Suprapubic skin (tissue), 4 donors: ENCODE data around the gene ARHGAP18. TPM values are rescaled to one million over a fixed set of nuclear protein-coding genes. Genes with fewer than 3 reads are reported as not detected.

ENCODE experiments used
- DNase-seq, 2 donors: peaks; one replicate each; pipeline ENCODE4 v3.0.0-alpha.2; 2019; ENCODE audit warnings: low spot score in 2 of 2
- H3K27ac ChIP-seq: fragments of 200-600 bp; sonication (generic); one replicate; pipeline ENCODE4 v1.5.1; 2019
- H3K27me3 ChIP-seq: fragments of 200-600 bp; sonication (generic); one replicate; pipeline ENCODE4 v1.5.1; 2019
- H3K36me3 ChIP-seq: fragments of 200-600 bp; sonication (generic); one replicate; pipeline ENCODE4 v1.5.1; 2019
- H3K4me1 ChIP-seq: fragments of 200-600 bp; sonication (generic); one replicate; pipeline ENCODE4 v1.5.1; 2019
- H3K4me3 ChIP-seq: fragments of 200-600 bp; sonication (generic); one replicate; pipeline ENCODE4 v1.5.1; 2019; ENCODE audit warnings: mild to moderate bottlenecking
- H3K9me3 ChIP-seq: fragments of 200-600 bp; sonication (generic); one replicate; pipeline ENCODE4 v1.5.1; 2019
- EP300 ChIP-seq: sonication (generic); formaldehyde crosslinking; IDR thresholded peaks from one replicate; pipeline ENCODE4 v1.6.1; 2017; ENCODE audit warnings: antibody characterized with exemption
- POLR2A ChIP-seq, 2 donors: fragments of 450-650 bp; IDR thresholded peaks; one replicate each; pipeline ENCODE4 v1.6.1; 2017; ENCODE audit warnings: antibody characterized with exemption in 2 of 2, mild to moderate bottlenecking in 2 of 2, moderate library complexity in 2 of 2
- POLR2AphosphoS5 ChIP-seq, 3 donors: sonication (generic); formaldehyde crosslinking; IDR thresholded peaks; one replicate each; pipeline ENCODE4 v1.6.1; 2017; ENCODE audit warnings: antibody characterized with exemption in 3 of 3
- WGBS: methylation state at CpG from one replicate; pipeline ENCODE4 v1.1.5; 2018; 5-methylcytosine and 5-hydroxymethylcytosine counted together
- total RNA-seq, 4 donors: library from RNA; depleted of rRNA; stranded (reverse); fragments of >200 nt; gene quantifications; one replicate each; pipeline ENCODE4 v1.1.0, GENCODE V29; 2016
- TF ChIP-seq, protein P1 (sequence below), 2 donors: fragments of 200-600 bp in 1 of 2; fragments of 450-650 bp in 1 of 2; sonication (generic) in 1 of 2; IDR thresholded peaks; one replicate each; pipeline ENCODE4 v1.5.1; 2016 to 2019; ENCODE audit warnings: antibody characterized with exemption in 2 of 2, mild to moderate bottlenecking in 1 of 2, moderate library complexity in 1 of 2

ARHGAP18 gene
- total RNA-seq, 4 donors from 2014 or later: 7.1 to 14.2 (median 11.0) TPM

DNA sequence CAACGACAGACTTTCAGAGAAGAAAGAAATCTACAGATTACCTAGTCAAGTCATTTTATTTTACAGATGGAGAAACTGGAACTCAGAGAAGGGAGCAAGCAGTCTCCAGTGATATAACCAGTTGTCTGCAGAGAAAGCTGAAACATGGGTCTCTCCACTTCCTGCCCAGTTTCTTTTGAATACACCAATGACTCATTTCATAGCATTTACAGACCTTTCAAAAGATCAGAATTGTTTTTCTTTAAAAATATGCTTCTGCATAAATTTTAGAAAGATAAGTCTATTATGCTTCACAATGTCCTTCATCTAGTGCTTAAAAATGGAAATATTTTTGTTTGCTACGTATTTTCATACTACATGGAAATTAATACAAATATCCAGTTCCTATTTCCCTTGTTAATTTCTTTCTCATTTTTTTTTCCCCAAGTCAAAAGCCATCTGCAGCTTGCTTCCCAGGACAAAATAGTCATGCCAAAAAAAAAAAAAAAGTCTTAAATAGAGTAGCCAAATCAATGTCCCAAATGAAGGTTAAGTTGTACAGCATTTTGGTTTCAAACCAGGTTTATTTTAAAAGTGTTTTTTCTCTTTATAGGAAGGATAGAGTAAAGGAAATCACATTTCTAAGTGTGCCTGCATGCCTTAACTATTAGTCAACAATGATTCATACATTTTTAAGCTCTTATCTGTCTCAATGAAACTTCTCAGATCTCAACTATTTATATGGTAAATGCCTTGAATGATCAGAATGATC lies 36.9 kb downstream of the ARHGAP18 start:
- TF ChIP-seq EP300: no peak
- no peak for TF ChIP-seq POLR2A (IDR thresholded peaks at IDR 0.05)
- no peak for TF ChIP-seq POLR2AphosphoS5 (IDR thresholded peaks at IDR 0.05)
- TF ChIP-seq, protein P1, sequence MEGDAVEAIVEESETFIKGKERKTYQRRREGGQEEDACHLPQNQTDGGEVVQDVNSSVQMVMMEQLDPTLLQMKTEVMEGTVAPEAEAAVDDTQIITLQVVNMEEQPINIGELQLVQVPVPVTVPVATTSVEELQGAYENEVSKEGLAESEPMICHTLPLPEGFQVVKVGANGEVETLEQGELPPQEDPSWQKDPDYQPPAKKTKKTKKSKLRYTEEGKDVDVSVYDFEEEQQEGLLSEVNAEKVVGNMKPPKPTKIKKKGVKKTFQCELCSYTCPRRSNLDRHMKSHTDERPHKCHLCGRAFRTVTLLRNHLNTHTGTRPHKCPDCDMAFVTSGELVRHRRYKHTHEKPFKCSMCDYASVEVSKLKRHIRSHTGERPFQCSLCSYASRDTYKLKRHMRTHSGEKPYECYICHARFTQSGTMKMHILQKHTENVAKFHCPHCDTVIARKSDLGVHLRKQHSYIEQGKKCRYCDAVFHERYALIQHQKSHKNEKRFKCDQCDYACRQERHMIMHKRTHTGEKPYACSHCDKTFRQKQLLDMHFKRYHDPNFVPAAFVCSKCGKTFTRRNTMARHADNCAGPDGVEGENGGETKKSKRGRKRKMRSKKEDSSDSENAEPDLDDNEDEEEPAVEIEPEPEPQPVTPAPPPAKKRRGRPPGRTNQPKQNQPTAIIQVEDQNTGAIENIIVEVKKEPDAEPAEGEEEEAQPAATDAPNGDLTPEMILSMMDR (IDR thresholded peaks at IDR 0.05): no peak
- H3K4me3 ChIP-seq: no peak overlapping the region
- H3K36me3 ChIP-seq: no peaks in the 10 kb centered on the region
- H3K9me3 ChIP-seq: no peaks in the 10 kb centered on the region
- whole genome bisulfite sequencing: 37% methylated on average over 2 of the region's 2 CpGs
- no peak for DNase-seq
- peak overlapping the region; percentile 78 for H3K27ac ChIP-seq
- no peaks in the 10 kb centered on the region for H3K27me3 ChIP-seq
- peaks cover 35% of the 10 kb centered on the region for H3K4me1 ChIP-seq

DNA sequence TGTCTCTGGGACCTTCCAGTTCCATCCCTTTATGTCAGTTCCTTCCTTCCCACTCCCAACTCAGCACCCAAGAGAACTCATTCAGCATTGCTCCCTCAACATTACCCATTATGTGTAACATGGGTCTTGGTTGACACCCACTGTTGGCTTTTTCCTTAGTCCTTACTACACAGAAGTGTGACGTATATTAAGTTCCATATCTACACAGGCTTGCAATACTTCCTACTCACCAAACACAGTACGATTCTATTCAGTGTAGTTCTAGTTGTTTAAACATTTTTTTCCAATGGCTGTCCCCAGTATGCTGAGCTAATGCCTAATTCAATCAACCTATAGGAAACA lies 37.7 kb downstream of the ARHGAP18 start:
- TF ChIP-seq, protein P1 (IDR thresholded peaks at IDR 0.05): no peak
- TF ChIP-seq POLR2A (IDR thresholded peaks at IDR 0.05) (no peak), POLR2AphosphoS5 (IDR thresholded peaks at IDR 0.05) (no peak), EP300 (no peak)
- no peak for DNase-seq
- H3K4me1 ChIP-seq: peaks cover 37% of the 10 kb centered on the region
- no peaks in the 10 kb centered on the region for H3K27me3 ChIP-seq
- no peak overlapping the region for H3K4me3 ChIP-seq
- H3K27ac ChIP-seq: peak overlapping the region; percentile 78
- no peaks in the 10 kb centered on the region for H3K9me3 ChIP-seq
- H3K36me3 ChIP-seq: no peaks in the 10 kb centered on the region
- WGBS: 68% methylated on average over 2 of the region's 2 CpGs

GRCh38 chr6:129671442-129672340 lies 38.3 kb downstream of the ARHGAP18 start:
- WGBS: 78% methylated on average over 10 of the region's 10 CpGs
- no peak overlapping the region for H3K4me3 ChIP-seq
- peak overlapping the region; percentile 78 for H3K27ac ChIP-seq
- TF ChIP-seq EP300: no peak
- TF ChIP-seq, protein P1 (IDR thresholded peaks at IDR 0.05): peak; percentile 11 to 21
- DNase-seq: no peak
- H3K4me1 ChIP-seq: peaks cover 36% of the 10 kb centered on the region
- H3K9me3 ChIP-seq: no peaks in the 10 kb centered on the region
- no peaks in the 10 kb centered on the region for H3K27me3 ChIP-seq
- H3K36me3 ChIP-seq: no peaks in the 10 kb centered on the region

DNA sequence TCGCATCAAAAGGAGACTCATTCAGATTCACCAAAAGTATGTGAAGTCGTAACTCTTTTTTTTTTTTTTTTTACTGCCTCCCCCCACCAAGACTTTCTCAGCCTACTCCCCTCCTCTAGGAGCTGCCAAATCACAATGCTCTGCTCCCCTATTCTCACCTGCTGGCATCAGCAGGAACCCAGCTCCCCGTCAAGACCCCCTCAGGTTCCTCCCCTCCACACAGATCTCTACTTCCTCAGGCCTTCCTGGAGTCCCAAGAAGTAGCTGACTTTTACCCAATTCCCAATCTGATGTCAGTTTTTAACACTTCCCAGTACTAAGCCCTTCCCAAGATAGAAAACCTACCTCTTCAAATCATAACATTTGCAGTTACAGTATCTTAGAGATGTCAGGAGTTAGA lies 39.3 kb downstream of the ARHGAP18 start:
- DNase-seq: no peak
- Histone ChIP-seq H3K4me3 (no peak overlapping the region), H3K27ac (no peak overlapping the region), H3K4me1 (peaks cover 36% of the 10 kb centered on the region), H3K9me3 (no peaks in the 10 kb centered on the region), H3K36me3 (no peaks in the 10 kb centered on the region), H3K27me3 (no peaks in the 10 kb centered on the region)
- 89% methylated on average over 3 of the region's 3 CpGs for WGBS
- TF ChIP-seq, protein P1 (IDR thresholded peaks at IDR 0.05): no peak
- TF ChIP-seq EP300: no peak
- TF ChIP-seq POLR2A (IDR thresholded peaks at IDR 0.05): no peak
- TF ChIP-seq POLR2AphosphoS5 (IDR thresholded peaks at IDR 0.05): no peak

DNA sequence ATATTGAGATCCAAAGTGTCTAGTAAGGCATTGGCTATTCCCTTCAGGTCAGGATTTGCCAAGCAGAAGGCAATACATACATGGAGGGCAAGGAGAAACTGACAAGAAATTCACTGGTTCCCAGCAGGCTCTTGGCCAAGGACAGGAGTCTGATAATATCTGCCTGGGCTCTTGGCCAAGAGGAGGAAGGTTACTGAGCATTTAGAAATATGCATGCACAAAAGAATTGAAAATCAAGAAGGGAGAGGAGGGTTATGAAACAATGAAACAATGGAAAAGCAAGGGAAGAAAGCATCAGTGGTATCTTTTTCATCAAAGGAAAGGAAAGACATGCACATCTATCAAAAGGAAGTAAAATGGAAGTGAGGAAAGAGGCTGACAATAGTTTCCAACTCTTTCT lies 42.4 kb downstream of the ARHGAP18 start:
- no peak for DNase-seq
- H3K27me3 ChIP-seq: no peaks in the 10 kb centered on the region
- H3K4me1 ChIP-seq: peaks cover 22% of the 10 kb centered on the region
- H3K36me3 ChIP-seq: no peaks in the 10 kb centered on the region
- H3K27ac ChIP-seq: no peak overlapping the region
- H3K4me3 ChIP-seq: no peak overlapping the region
- TF ChIP-seq POLR2A (IDR thresholded peaks at IDR 0.05) (no peak), EP300 (no peak), POLR2AphosphoS5 (IDR thresholded peaks at IDR 0.05) (no peak)
- TF ChIP-seq, protein P1 (IDR thresholded peaks at IDR 0.05): no peak
- H3K9me3 ChIP-seq: no peaks in the 10 kb centered on the region
